Parathyroid adenoma (tissue), 2 donors: Measurements from ENCODE around the gene HTR3B.

Experiments
- H2AFZ ChIP-seq: fragments of 300-600 bp; sonication (generic); one replicate; pipeline ENCODE4 v1.7.0; 2017; ENCODE audit warnings: antibody characterized with exemption, mild to moderate bottlenecking
- H3K27ac ChIP-seq: fragments of 300-600 bp; sonication (generic); one replicate; pipeline ENCODE4 v1.7.0; 2017
- H3K27me3 ChIP-seq: fragments of 300-600 bp; sonication (generic); one replicate; pipeline ENCODE4 v1.7.0; 2017; ENCODE audit warnings: low read length; ENCODE audit not compliant: control insufficient read depth, insufficient read depth
- H3K36me3 ChIP-seq: fragments of 300-600 bp; sonication (generic); one replicate; pipeline ENCODE4 v1.7.0; 2017; ENCODE audit warnings: low read length; ENCODE audit not compliant: control insufficient read depth, insufficient read depth
- H3K4me1 ChIP-seq: fragments of 300-600 bp; sonication (generic); one replicate; pipeline ENCODE4 v1.7.0; 2017; ENCODE audit warnings: control low read depth
- H3K4me2 ChIP-seq: fragments of 300-600 bp; sonication (generic); one replicate; pipeline ENCODE4 v1.7.0; 2017; ENCODE audit warnings: low read length
- H3K4me3 ChIP-seq: fragments of 300-600 bp; sonication (generic); one replicate; pipeline ENCODE4 v1.7.0; 2017; ENCODE audit warnings: low read depth, low read length
- H3K79me2 ChIP-seq: fragments of 300-600 bp; sonication (generic); one replicate; pipeline ENCODE4 v1.7.0; 2017; ENCODE audit warnings: control low read depth
- H3K9ac ChIP-seq: fragments of 300-600 bp; sonication (generic); one replicate; pipeline ENCODE4 v1.7.0; 2017; ENCODE audit warnings: mild to moderate bottlenecking
- H3K9me3 ChIP-seq: fragments of 300-600 bp; sonication (generic); one replicate; pipeline ENCODE4 v1.7.0; 2017; ENCODE audit warnings: low read length; ENCODE audit not compliant: control insufficient read depth
- TF ChIP-seq, protein P1 (sequence below): fragments of 300-600 bp; sonication (generic); IDR thresholded peaks from one replicate; pipeline ENCODE4 v1.7.0; 2017; ENCODE audit warnings: antibody characterized with exemption, mild to moderate bottlenecking
- donor health status: primary hyperparathyroidism.

The HTR3B gene

GRCh38 chr11:113989916-113990315, 85.3 kb downstream of the HTR3B start:
- H3K4me1 ChIP-seq, result no peaks in the 10 kb centered on the region
- no peak overlapping the region for H2AFZ ChIP-seq
- H3K27me3 ChIP-seq, result no peaks in the 10 kb centered on the region
- no peak overlapping the region for H3K4me3 ChIP-seq
- no peaks in the 10 kb centered on the region for H3K79me2 ChIP-seq
- H3K9ac ChIP-seq, result no peak overlapping the region
- no peaks in the 10 kb centered on the region for H3K36me3 ChIP-seq
- H3K27ac ChIP-seq, result no peak overlapping the region
- TF ChIP-seq, protein P1, sequence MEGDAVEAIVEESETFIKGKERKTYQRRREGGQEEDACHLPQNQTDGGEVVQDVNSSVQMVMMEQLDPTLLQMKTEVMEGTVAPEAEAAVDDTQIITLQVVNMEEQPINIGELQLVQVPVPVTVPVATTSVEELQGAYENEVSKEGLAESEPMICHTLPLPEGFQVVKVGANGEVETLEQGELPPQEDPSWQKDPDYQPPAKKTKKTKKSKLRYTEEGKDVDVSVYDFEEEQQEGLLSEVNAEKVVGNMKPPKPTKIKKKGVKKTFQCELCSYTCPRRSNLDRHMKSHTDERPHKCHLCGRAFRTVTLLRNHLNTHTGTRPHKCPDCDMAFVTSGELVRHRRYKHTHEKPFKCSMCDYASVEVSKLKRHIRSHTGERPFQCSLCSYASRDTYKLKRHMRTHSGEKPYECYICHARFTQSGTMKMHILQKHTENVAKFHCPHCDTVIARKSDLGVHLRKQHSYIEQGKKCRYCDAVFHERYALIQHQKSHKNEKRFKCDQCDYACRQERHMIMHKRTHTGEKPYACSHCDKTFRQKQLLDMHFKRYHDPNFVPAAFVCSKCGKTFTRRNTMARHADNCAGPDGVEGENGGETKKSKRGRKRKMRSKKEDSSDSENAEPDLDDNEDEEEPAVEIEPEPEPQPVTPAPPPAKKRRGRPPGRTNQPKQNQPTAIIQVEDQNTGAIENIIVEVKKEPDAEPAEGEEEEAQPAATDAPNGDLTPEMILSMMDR, result no peak
- no peak overlapping the region for H3K4me2 ChIP-seq
- H3K9me3 ChIP-seq, result no peaks in the 10 kb centered on the region

- H2AFZ ChIP-seq, result no peak overlapping the region
- no peaks in the 10 kb centered on the region for H3K9me3 ChIP-seq
- H3K79me2 ChIP-seq, result no peaks in the 10 kb centered on the region
- TF ChIP-seq, protein P1, result no peak
- no peaks in the 10 kb centered on the region for H3K4me1 ChIP-seq
- H3K4me3 ChIP-seq, result no peak overlapping the region
- H3K27me3 ChIP-seq, result no peaks in the 10 kb centered on the region
- no peak overlapping the region for H3K4me2 ChIP-seq
- no peak overlapping the region for H3K27ac ChIP-seq
- H3K36me3 ChIP-seq, result no peaks in the 10 kb centered on the region
- no peak overlapping the region for H3K9ac ChIP-seq
Measured at GRCh38 chr11:113991170-113991569, 86.6 kb downstream of the HTR3B start.

DNA sequence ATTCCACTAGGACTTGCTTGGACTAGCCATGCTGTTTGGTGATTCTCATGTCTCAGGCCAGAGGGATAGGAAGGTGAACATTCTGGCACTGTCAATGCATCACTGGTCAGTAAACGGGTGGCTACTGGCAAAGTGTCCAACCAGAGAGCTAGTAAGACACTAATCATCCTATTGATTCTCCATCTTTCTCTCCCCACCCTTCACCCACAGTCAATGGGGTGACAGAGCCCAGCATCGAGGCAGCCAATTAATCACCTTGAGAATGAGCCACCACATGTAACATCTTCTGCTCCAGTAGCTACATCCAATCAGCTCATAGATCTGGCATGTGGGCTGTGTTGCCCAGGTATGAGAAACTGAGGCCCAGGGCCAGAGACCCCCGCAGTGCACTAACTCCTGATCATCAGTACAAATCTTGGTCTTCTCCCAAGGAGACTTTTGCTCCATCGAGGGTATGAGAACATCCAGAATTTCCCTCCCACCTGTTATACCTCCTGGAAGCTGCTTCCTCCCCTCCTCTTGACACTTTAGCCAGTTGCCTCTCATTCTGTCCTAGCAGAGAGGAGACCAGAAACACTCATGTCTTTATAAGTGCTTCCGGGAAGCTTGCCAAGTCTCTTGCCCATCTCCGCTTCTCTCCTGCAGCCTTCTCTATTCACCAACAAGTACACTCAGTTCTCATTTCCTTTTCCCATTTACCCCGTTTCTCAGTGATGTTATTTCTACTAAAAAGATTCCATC, 87.3 kb downstream of the HTR3B start:
- Histone ChIP-seq H3K36me3 (no peaks in the 10 kb centered on the region), H2AFZ (no peak overlapping the region), H3K27me3 (no peaks in the 10 kb centered on the region), H3K4me3 (no peak overlapping the region), H3K9me3 (no peaks in the 10 kb centered on the region), H3K4me1 (no peaks in the 10 kb centered on the region), H3K4me2 (no peak overlapping the region), H3K9ac (no peak overlapping the region), H3K79me2 (no peaks in the 10 kb centered on the region), H3K27ac (no peak overlapping the region)
- TF ChIP-seq, protein P1, result no peak

GRCh38 chr11:113992459-113993110, 88.0 kb downstream of the HTR3B start:
- no peaks in the 10 kb centered on the region for H3K79me2 ChIP-seq
- no peak overlapping the region for H3K4me3 ChIP-seq
- no peaks in the 10 kb centered on the region for H3K36me3 ChIP-seq
- no peak overlapping the region for H3K4me2 ChIP-seq
- no peaks in the 10 kb centered on the region for H3K9me3 ChIP-seq
- H3K9ac ChIP-seq, result no peak overlapping the region
- no peak overlapping the region for H3K27ac ChIP-seq
- H3K27me3 ChIP-seq, result no peaks in the 10 kb centered on the region
- no peaks in the 10 kb centered on the region for H3K4me1 ChIP-seq
- TF ChIP-seq, protein P1, result no peak
- H2AFZ ChIP-seq, result no peak overlapping the region
